H9 (cell line): ENCODE data around the gene COG3. TPM values are rescaled to one million over a fixed set of nuclear protein-coding genes. Genes with fewer than 3 reads are reported as not detected.

ENCODE experiments used
- DNase-seq: peaks from one replicate; pipeline ENCODE4 v3.0.0-alpha.2; 2017
- H2AFZ ChIP-seq: one replicate; pipeline ENCODE4 v1.6.1; 2013; ENCODE audit warnings: mild to moderate bottlenecking, low read length, control low read depth, moderate library complexity
- H2AK5ac ChIP-seq: 2 replicates; pipeline ENCODE4 v1.6.1; 2013; ENCODE audit warnings: low read length, control low read depth, mixed read lengths; ENCODE audit not compliant: insufficient read length
- H2BK120ac ChIP-seq: one replicate; pipeline ENCODE4 v1.6.1; 2013; ENCODE audit warnings: low read depth, mild to moderate bottlenecking, low read length, control low read depth, inconsistent platforms; ENCODE audit not compliant: poor library complexity, severe bottlenecking
- H2BK12ac ChIP-seq: 2 replicates; pipeline ENCODE4 v1.6.1; 2013; ENCODE audit warnings: low read length, control low read depth, mixed read lengths, low read depth; ENCODE audit not compliant: insufficient read length
- H2BK15ac ChIP-seq: 2 replicates; pipeline ENCODE4 v1.6.1; 2013; ENCODE audit warnings: low read depth, low read length, control low read depth
- H2BK20ac ChIP-seq: one replicate; pipeline ENCODE4 v1.6.1; 2013; ENCODE audit warnings: low read depth, mild to moderate bottlenecking, low read length, control low read depth, inconsistent platforms; ENCODE audit not compliant: poor library complexity, severe bottlenecking
- H2BK5ac ChIP-seq: 2 replicates; pipeline ENCODE4 v1.6.1; 2013; ENCODE audit warnings: low read length, control low read depth, mixed read lengths; ENCODE audit not compliant: insufficient read length
- H3K14ac ChIP-seq: 2 replicates; pipeline ENCODE4 v1.6.1; 2013; ENCODE audit warnings: low read length, control low read depth; ENCODE audit not compliant: insufficient read depth
- H3K18ac ChIP-seq: 2 replicates; pipeline ENCODE4 v1.6.1; 2013; ENCODE audit warnings: low read depth, mild to moderate bottlenecking, mixed read lengths, low read length, control low read depth; ENCODE audit not compliant: insufficient read length
- H3K23ac ChIP-seq: 2 replicates; pipeline ENCODE4 v1.6.1; 2013; ENCODE audit warnings: low read length, control low read depth, mixed read lengths, low read depth; ENCODE audit not compliant: insufficient read length
- H3K23me2 ChIP-seq: 2 replicates; pipeline ENCODE4 v1.6.1; 2013; ENCODE audit warnings: low read depth, mild to moderate bottlenecking, mixed read lengths, low read length, control low read depth; ENCODE audit not compliant: insufficient read length, poor library complexity, severe bottlenecking
- H3K27ac ChIP-seq: 2 replicates; pipeline ENCODE4 v1.5.1; 2013; ENCODE audit warnings: low read length, control low read depth, mixed read lengths, low read depth; ENCODE audit not compliant: insufficient read length
- H3K27me3 ChIP-seq: 2 replicates; pipeline ENCODE4 v1.6.1; 2013; ENCODE audit warnings: low read length, control low read depth, inconsistent platforms; ENCODE audit not compliant: insufficient read depth
- H3K4ac ChIP-seq: 2 replicates; pipeline ENCODE4 v1.6.1; 2013; ENCODE audit warnings: low read depth, mild to moderate bottlenecking, control low read depth, inconsistent platforms, low read length, moderate library complexity
- H3K4me1 ChIP-seq: 2 replicates; pipeline ENCODE4 v1.6.1; 2013; ENCODE audit warnings: low read length, control low read depth, inconsistent platforms; ENCODE audit not compliant: insufficient read depth
- H3K4me2 ChIP-seq: 2 replicates; pipeline ENCODE4 v1.6.1; 2013; ENCODE audit warnings: low read length, control low read depth, mixed read lengths; ENCODE audit not compliant: insufficient read length, insufficient read depth
- H3K56ac ChIP-seq: 2 replicates; pipeline ENCODE4 v1.6.1; 2013; ENCODE audit warnings: low read depth, mild to moderate bottlenecking, mixed read lengths, low read length, control low read depth; ENCODE audit not compliant: insufficient read length
- H3K79me1 ChIP-seq: 2 replicates; pipeline ENCODE4 v1.6.1; 2013; ENCODE audit warnings: low read depth, mild to moderate bottlenecking, moderate library complexity, low read length, control low read depth, inconsistent platforms; ENCODE audit not compliant: insufficient read depth, poor library complexity, severe bottlenecking
- H3K79me2 ChIP-seq: 2 replicates; pipeline ENCODE4 v1.6.1; 2013; ENCODE audit warnings: low read length, control low read depth, inconsistent platforms; ENCODE audit not compliant: insufficient read depth
- H3K9ac ChIP-seq: 2 replicates; pipeline ENCODE4 v1.6.1; 2013; ENCODE audit warnings: low read length, control low read depth, mixed read lengths; ENCODE audit not compliant: insufficient read length; ENCODE audit errors: extremely low read depth
- H3K9me3 ChIP-seq: one replicate; pipeline ENCODE4 v1.6.1; 2013; ENCODE audit warnings: low read depth, low read length, inconsistent platforms; ENCODE audit not compliant: control insufficient read depth
- H3T11ph ChIP-seq: one replicate; pipeline ENCODE4 v1.6.1; 2013; ENCODE audit warnings: mild to moderate bottlenecking, low read length, control low read depth, inconsistent platforms
- H4K20me1 ChIP-seq: one replicate; pipeline ENCODE4 v1.6.1; 2013; ENCODE audit not compliant: control insufficient read depth, insufficient read length, insufficient read depth
- H4K5ac ChIP-seq: 2 replicates; pipeline ENCODE4 v1.6.1; 2013; ENCODE audit warnings: low read depth, mild to moderate bottlenecking, mixed read lengths, low read length, control low read depth; ENCODE audit not compliant: insufficient read length
- H4K8ac ChIP-seq: replicated peaks from 2 replicates; pipeline ENCODE4 v1.6.1; 2013; ENCODE audit warnings: low read length, control low read depth, mixed read lengths, low read depth; ENCODE audit not compliant: insufficient read length
- H4K91ac ChIP-seq: 2 replicates; pipeline ENCODE4 v1.6.1; 2013; ENCODE audit warnings: low read depth, mild to moderate bottlenecking, moderate library complexity, mixed read lengths, low read length, control low read depth; ENCODE audit not compliant: insufficient read length
- H3K27ac Mint-ChIP-seq, 3 experiments: 2 replicates in 2 of 3; 3 replicates in 1 of 3; pipeline ENCODE4 v1.8.0; 2020 to 2021; ENCODE audit warnings: mixed read lengths in 3 of 3, mild to moderate bottlenecking in 1 of 3, moderate library complexity in 1 of 3
- H3K27me3 Mint-ChIP-seq: 2 replicates; pipeline ENCODE4 v1.8.0; 2021; ENCODE audit warnings: low read depth, mild to moderate bottlenecking, moderate library complexity, mixed read lengths
- H3K36me3 Mint-ChIP-seq, 3 experiments: 2 replicates in 2 of 3; 3 replicates in 1 of 3; pipeline ENCODE4 v1.8.0; 2020 to 2021; ENCODE audit warnings: low read depth in 3 of 3, mixed read lengths in 3 of 3; ENCODE audit not compliant: insufficient read depth in 1 of 3
- H3K4me1 Mint-ChIP-seq, 2 experiments: 2 replicates each; pipeline ENCODE4 v1.8.0; 2020; ENCODE audit warnings: mixed read lengths in 2 of 2
- H3K4me3 Mint-ChIP-seq, 2 experiments: 2 replicates in 1 of 2; 3 replicates in 1 of 2; pipeline ENCODE4 v1.8.0; 2020 to 2021; ENCODE audit warnings: mild to moderate bottlenecking in 2 of 2, mixed read lengths in 2 of 2, moderate library complexity in 1 of 2
- H3K9me3 Mint-ChIP-seq, 2 experiments: 2 replicates in 1 of 2; 3 replicates in 1 of 2; pipeline ENCODE4 v1.8.0; 2020; ENCODE audit warnings: mild to moderate bottlenecking in 2 of 2, mixed read lengths in 2 of 2, moderate library complexity in 1 of 2
- WGBS: extraction: QIAGEN DNeasy Blood & Tissue Kit; methylation state at CpG from one replicate; pipeline ENCODE4 v1.1.7; 2013; ENCODE audit warnings: missing lambda C conversion rate, low lambda C conversion rate, mixed read lengths; ENCODE audit not compliant: insufficient read length; ENCODE audit errors: extremely low coverage; 5-methylcytosine and 5-hydroxymethylcytosine counted together
- total RNA-seq: library from RNA; stranded (reverse); gene quantifications from 2 replicates; pipeline ENCODE4 v1.2.1, GENCODE V29; 2021
- TF ChIP-seq, protein P1 (sequence below): fragments of 200-600 bp; sonication (generic); conservative IDR thresholded peaks from 3 replicates; pipeline ENCODE4 v1.8.0; 2021; ENCODE audit warnings: antibody characterized with exemption, mild to moderate bottlenecking

The COG3 gene
- total RNA-seq, 1 experiment from 2014 or later: 16.5 TPM

DNA sequence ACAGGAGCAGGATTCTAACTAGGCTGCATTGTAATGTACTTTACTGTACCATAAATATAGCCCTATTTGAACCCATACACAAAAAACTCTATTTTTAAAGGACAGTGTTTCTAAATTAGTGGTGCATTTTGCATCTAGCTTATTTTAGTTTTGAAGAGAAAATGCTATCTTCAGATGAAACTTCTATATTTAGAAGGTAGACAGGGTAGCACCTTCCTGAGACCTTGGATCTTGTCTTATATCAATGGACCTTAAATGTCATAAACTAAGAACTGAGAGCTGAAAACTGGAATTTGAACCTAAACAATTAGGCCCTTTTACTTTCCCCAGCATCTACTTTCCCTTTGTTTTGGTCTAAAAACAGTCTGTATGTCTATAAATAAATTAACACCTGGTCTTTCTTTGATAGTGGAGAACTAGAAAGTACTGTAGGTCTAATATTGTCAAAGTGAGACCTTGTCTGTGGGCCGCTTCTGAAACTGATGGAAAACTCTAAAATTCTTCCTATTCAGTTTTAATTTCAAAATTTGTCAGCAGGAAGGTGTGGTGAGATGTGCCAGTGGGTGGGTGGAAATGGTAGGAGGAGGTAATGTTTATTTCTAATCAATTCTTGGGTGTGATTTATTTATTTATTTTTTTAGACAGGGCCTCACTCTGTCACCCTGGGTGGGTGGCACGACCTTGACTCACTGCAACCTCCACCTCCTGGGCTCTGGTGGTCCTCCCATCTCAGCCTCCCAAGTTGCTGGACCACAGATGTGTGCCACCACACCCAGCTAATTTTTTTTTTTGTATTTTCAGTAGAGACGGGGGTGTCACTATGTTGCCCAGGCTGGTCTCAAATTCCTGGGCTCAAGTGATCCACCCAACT lies 10.1 kb downstream of the COG3 start:
- Histone ChIP-seq H3K23ac (no peak overlapping the region), H3K4me1 (no peaks in the 10 kb centered on the region), H3K18ac (no peak overlapping the region), H3K79me1 (peaks cover 2% of the 10 kb centered on the region), H2BK12ac (no peak overlapping the region), H4K5ac (no peak overlapping the region), H2BK20ac (no peak overlapping the region), H3K27me3 (no peaks in the 10 kb centered on the region), H3K9me3 (no peaks in the 10 kb centered on the region), H3K14ac (no peak overlapping the region), H3K79me2 (peaks cover 9% of the 10 kb centered on the region; the same call in 1 of the 2 replicates), H3K23me2 (no peaks in the 10 kb centered on the region), H4K91ac (no peak overlapping the region), H4K20me1 (no peaks in the 10 kb centered on the region), H4K8ac (no peak overlapping the region), H3K9ac (no peak overlapping the region), H2BK15ac (no peak overlapping the region), H3T11ph (no peak overlapping the region), H3K56ac (no peak overlapping the region), H2AK5ac (no peak overlapping the region), H2BK5ac (no peak overlapping the region), H2AFZ (no peak overlapping the region), H3K4me2 (no peak overlapping the region), H3K4ac (no peak overlapping the region), H3K27ac (no peak overlapping the region), H2BK120ac (no peak overlapping the region)
- no peak for DNase-seq
- TF ChIP-seq, protein P1, sequence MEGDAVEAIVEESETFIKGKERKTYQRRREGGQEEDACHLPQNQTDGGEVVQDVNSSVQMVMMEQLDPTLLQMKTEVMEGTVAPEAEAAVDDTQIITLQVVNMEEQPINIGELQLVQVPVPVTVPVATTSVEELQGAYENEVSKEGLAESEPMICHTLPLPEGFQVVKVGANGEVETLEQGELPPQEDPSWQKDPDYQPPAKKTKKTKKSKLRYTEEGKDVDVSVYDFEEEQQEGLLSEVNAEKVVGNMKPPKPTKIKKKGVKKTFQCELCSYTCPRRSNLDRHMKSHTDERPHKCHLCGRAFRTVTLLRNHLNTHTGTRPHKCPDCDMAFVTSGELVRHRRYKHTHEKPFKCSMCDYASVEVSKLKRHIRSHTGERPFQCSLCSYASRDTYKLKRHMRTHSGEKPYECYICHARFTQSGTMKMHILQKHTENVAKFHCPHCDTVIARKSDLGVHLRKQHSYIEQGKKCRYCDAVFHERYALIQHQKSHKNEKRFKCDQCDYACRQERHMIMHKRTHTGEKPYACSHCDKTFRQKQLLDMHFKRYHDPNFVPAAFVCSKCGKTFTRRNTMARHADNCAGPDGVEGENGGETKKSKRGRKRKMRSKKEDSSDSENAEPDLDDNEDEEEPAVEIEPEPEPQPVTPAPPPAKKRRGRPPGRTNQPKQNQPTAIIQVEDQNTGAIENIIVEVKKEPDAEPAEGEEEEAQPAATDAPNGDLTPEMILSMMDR: no peak
- no peaks in the 10 kb centered on the region for H3K27me3 Mint-ChIP-seq
- no peak overlapping the region for H3K27ac Mint-ChIP-seq
- no peak overlapping the region for H3K4me3 Mint-ChIP-seq
- H3K4me1 Mint-ChIP-seq: peaks cover 0 to 4% of the 10 kb centered on the region in 2 experiments; a peak in 1 of 4 replicates
- peaks cover 4 to 24% (median 22%) of the 10 kb centered on the region in 3 experiments; a peak in 5 of 7 replicates for H3K36me3 Mint-ChIP-seq
- no CpG with 5 or more reads among the region's 3 CpGs for WGBS
- no peaks in the 10 kb centered on the region; a peak in 2 of 5 replicates for H3K9me3 Mint-ChIP-seq
